Measurements from ENCODE around the gene OBSL1.
A peak's percentile ranks its signal among the peaks of the same experiment; 100 is the strongest.

OBSL1 gene

GRCh38 chr2:219511547-219512325 is 59.6 kb downstream of the OBSL1 start:
- DNase-seq: peak; percentile 71

- DNase-seq: no peak
Observed at GRCh38 chr2:219510512-219511135, 60.7 kb downstream of the OBSL1 start.

- DNase-seq: peak; percentile 93
Observed at GRCh38 chr2:219509780-219510511, 61.4 kb downstream of the OBSL1 start.

- peak; percentile 45 for DNase-seq
Observed at GRCh38 chr2:219508971-219509779, 62.2 kb downstream of the OBSL1 start.

- no peak for DNase-seq
Observed at GRCh38 chr2:219508444-219508734, 63.0 kb downstream of the OBSL1 start.

GRCh38 chr2:219507581-219508443 is 63.5 kb downstream of the OBSL1 start:
- DNase-seq: peak; percentile 72

- DNase-seq: no peak
Observed at GRCh38 chr2:219506802-219507526, 64.4 kb downstream of the OBSL1 start.

GRCh38 chr2:219506153-219506801 is 65.1 kb downstream of the OBSL1 start:
- no peak for DNase-seq

GRCh38 chr2:219505585-219505984 is 65.8 kb downstream of the OBSL1 start:
- DNase-seq: no peak

- DNase-seq: no peak
Observed at GRCh38 chr2:219502618-219503017, 68.7 kb downstream of the OBSL1 start.

- DNase-seq: no peak
Observed at GRCh38 chr2:219501849-219502248, 69.5 kb downstream of the OBSL1 start.
